ENCODE results near the gene EIF1B. TPM values are rescaled to one million over a fixed set of nuclear protein-coding genes. Genes with fewer than 3 reads are reported as not detected.

EIF1B gene
- total RNA-seq, 2 experiments from 2014 or later: 38.2 to 42.3 TPM

DNA sequence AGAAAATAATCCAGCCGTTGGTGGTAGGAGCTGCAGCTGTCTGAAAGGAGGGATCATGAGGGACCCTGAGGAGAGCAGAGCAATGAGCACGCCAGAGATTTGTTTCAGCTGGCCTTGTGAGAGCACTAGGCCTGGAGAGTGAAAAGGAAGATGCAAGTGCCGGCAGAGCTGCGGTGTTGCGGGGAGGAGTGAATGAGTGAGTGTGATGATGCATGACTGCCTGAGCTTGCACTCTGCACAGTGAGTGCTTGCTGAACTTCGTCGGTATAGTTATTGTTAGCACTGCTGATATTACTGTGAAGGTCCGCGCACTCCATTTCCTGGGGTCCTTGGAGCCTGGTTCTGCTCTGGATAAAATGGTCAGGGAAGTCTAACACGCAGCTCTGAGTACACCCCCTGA is 23.2 kb downstream of the EIF1B start:
- DNase-seq (no peak), ATAC-seq (no peak)
- CTCF ChIA-PET: no interaction called here
- Mint-ChIP-seq H3K27me3 (no peaks in the 10 kb centered on the region), H3K4me3 (no peak overlapping the region), H3K36me3 (ENCODE audit: low read depth) (no peaks in the 10 kb centered on the region), H3K9me3 (no peaks in the 10 kb centered on the region), H3K4me1 (ENCODE audit: low read depth) (peaks cover 8% of the 10 kb centered on the region), H3K27ac (no peak overlapping the region)
- POLR2A ChIA-PET: no interaction called here
- intact Hi-C loops (cut with micrococcal nuclease): no loop called here
- TF ChIP-seq, protein P1, sequence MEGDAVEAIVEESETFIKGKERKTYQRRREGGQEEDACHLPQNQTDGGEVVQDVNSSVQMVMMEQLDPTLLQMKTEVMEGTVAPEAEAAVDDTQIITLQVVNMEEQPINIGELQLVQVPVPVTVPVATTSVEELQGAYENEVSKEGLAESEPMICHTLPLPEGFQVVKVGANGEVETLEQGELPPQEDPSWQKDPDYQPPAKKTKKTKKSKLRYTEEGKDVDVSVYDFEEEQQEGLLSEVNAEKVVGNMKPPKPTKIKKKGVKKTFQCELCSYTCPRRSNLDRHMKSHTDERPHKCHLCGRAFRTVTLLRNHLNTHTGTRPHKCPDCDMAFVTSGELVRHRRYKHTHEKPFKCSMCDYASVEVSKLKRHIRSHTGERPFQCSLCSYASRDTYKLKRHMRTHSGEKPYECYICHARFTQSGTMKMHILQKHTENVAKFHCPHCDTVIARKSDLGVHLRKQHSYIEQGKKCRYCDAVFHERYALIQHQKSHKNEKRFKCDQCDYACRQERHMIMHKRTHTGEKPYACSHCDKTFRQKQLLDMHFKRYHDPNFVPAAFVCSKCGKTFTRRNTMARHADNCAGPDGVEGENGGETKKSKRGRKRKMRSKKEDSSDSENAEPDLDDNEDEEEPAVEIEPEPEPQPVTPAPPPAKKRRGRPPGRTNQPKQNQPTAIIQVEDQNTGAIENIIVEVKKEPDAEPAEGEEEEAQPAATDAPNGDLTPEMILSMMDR (IDR thresholded peaks at IDR 0.05): no peak

DNA sequence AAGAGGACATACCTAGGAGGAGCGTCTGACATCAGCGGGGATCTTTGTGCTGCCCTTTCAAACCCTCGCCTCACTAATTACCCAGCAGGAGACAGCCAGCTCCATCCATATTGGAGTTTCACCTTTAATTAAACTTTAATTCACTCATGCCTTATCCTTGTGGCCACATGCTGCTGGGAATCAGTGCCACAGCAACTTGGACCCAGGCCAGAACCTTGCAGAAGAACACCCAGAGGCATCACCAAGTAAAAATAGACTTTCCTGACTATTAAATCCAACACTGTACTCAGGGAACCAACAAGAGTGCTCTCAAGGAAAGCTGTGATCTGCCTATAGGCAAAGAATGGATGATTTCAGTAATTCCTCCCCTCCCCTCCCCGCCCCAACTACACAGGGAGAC is 23.9 kb downstream of the EIF1B start:
- Mint-ChIP-seq H3K27ac (no peak overlapping the region), H3K27me3 (no peaks in the 10 kb centered on the region)
- POLR2A ChIA-PET: interaction anchor here (1.2 kb wide), 1 partner anchor 126 kb away, joined by 3 read pairs; no protein-coding TSS in a partner anchor

GRCh38 chr3:40333852-40334251 is 24.3 kb downstream of the EIF1B start:
- POLR2A ChIA-PET: interaction anchor here (1.2 kb wide), 1 partner anchor 125 kb away, joined by 3 read pairs; no protein-coding TSS in a partner anchor
- no peaks in the 10 kb centered on the region for H3K36me3 Mint-ChIP-seq (ENCODE audit: low read depth)
- no peak overlapping the region for H3K27ac Mint-ChIP-seq
- no peaks in the 10 kb centered on the region for H3K27me3 Mint-ChIP-seq
- DNase-seq: no peak
- CTCF ChIA-PET: interaction anchor here (1.0 to 1.3 kb wide), 2 partner anchors 16 to 19 kb away, joined by 4 read pairs; no protein-coding TSS in a partner anchor
- H3K9me3 Mint-ChIP-seq: no peaks in the 10 kb centered on the region
- no peak for ATAC-seq
- intact Hi-C loops (cut with micrococcal nuclease): no loop called here
- peaks cover 8% of the 10 kb centered on the region for H3K4me1 Mint-ChIP-seq (ENCODE audit: low read depth)
- no peak overlapping the region for H3K4me3 Mint-ChIP-seq
- TF ChIP-seq, protein P1 (IDR thresholded peaks at IDR 0.05): no peak

More for the DNA sequence above, 23.9 kb downstream of the EIF1B start:
- H3K4me3 Mint-ChIP-seq: no peak overlapping the region
- intact Hi-C loops (cut with micrococcal nuclease): no loop called here
- ATAC-seq (no peak), DNase-seq (no peak)
- TF ChIP-seq, protein P1 (IDR thresholded peaks at IDR 0.05): no peak
- no peaks in the 10 kb centered on the region for H3K36me3 Mint-ChIP-seq (ENCODE audit: low read depth)
- no peaks in the 10 kb centered on the region for H3K9me3 Mint-ChIP-seq
- H3K4me1 Mint-ChIP-seq (ENCODE audit: low read depth): peaks cover 8% of the 10 kb centered on the region
- CTCF ChIA-PET: interaction anchor here (1.0 kb wide), 1 partner anchor 16 kb away, joined by 4 read pairs; no protein-coding TSS in a partner anchor

GRCh38 chr3:40336101-40336500 is 26.6 kb downstream of the EIF1B start:
- Mint-ChIP-seq H3K4me3 (no peak overlapping the region), H3K27me3 (no peaks in the 10 kb centered on the region), H3K9me3 (no peaks in the 10 kb centered on the region), H3K36me3 (ENCODE audit: low read depth) (no peaks in the 10 kb centered on the region), H3K27ac (no peak overlapping the region), H3K4me1 (ENCODE audit: low read depth) (peaks cover 8% of the 10 kb centered on the region)
- intact Hi-C loops (cut with micrococcal nuclease): loop anchor here (5.0 kb wide), 1 partner anchor 116 kb away; no protein-coding TSS in a partner anchor
- POLR2A ChIA-PET: interaction anchor here (1.2 kb wide), 1 partner anchor 122 kb away, joined by 4 read pairs; no protein-coding TSS in a partner anchor
- CTCF ChIA-PET: interaction anchor here (0.7 to 1.4 kb wide), 3 partner anchors 19 to 26 kb away, joined by 3 to 4 read pairs (median 3); partner anchors contain the start of gene EIF1B
- TF ChIP-seq, protein P1 (IDR thresholded peaks at IDR 0.05): no peak
- no peak for DNase-seq
- no peak for ATAC-seq

DNA sequence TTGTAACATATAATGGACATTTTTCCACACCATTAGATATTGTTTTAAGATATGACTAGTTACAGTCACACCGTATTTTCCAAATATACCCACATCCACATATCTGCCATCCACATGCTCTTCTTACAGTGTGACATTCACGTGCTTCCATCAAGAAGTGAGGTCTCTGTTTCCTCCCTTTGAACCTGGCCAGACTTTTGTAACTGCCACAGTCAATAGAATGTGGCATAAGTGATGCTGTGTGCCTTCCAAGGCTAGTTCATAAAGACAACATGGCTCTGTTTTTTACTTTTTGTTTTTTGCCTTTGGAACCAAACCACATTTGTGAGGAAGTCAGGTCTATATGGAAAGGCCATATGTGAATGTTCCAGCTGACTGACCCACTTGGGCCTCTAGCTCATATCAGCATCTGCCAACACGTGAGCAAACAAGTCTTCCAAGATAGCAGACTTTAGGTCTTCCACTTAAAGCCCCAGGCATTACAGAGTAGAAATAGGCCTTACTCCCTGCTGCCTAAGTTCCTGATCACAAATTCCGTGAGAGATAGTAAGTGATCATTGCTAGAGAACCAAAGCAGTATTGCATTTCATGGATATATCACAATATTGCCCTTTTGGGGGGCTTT is 27.1 kb downstream of the EIF1B start:
- Mint-ChIP-seq H3K36me3 (ENCODE audit: low read depth) (no peaks in the 10 kb centered on the region), H3K27ac (no peak overlapping the region), H3K4me3 (no peak overlapping the region), H3K9me3 (no peaks in the 10 kb centered on the region), H3K4me1 (ENCODE audit: low read depth) (peaks cover 8% of the 10 kb centered on the region), H3K27me3 (no peaks in the 10 kb centered on the region)
- TF ChIP-seq, protein P1 (IDR thresholded peaks at IDR 0.05): no peak
- ATAC-seq: no peak
- POLR2A ChIA-PET: interaction anchor here (1.2 kb wide), 1 partner anchor 121 kb away, joined by 4 read pairs; no protein-coding TSS in a partner anchor
- DNase-seq: no peak
- intact Hi-C loops (cut with micrococcal nuclease): loop anchor here (5.0 kb wide), 1 partner anchor 116 kb away; no protein-coding TSS in a partner anchor
- CTCF ChIA-PET: interaction anchor here (0.7 to 1.4 kb wide), 3 partner anchors 19 to 27 kb away, joined by 3 to 4 read pairs (median 3); partner anchors contain the start of gene EIF1B

Data from activated CD8-positive, alpha-beta T cell treated with anti-CD3 and anti-CD28 coated beads for 36 hours (primary cell).